Measurements from ENCODE around the gene ADAM19.

DNA sequence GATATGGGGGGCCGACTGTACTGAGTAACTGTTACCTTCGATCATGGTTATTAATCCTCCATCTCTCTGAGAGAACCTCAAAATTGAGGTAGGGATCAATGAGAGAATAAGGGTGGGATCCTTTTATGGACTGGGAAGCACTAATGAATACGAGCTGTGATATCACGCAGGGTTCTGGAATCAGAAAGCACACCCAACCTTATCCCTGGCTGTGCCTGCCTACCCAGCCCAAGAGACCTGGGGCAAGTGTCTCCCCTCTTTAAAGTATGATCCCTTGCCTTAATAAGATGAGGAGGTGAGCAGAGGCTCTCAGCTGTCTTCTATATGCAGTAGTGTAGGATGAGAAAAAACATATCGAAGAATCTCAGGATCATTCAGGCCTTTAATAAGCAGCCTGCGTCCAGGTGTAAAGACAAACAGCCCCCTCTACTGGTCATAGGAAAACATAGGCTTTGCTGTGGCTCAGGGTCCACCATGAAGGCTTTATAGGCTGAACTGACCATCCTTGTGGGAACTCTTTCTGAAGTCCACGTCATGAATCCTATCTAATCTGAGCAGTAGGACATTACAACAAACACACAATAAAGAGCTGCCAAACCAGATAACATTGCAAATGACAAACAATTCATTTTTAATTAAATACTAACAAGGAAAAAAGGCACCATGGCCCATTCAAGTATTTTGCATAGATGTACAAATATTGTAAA, 98.7 kb downstream of the ADAM19 start:
- TF ChIP-seq, protein P1, sequence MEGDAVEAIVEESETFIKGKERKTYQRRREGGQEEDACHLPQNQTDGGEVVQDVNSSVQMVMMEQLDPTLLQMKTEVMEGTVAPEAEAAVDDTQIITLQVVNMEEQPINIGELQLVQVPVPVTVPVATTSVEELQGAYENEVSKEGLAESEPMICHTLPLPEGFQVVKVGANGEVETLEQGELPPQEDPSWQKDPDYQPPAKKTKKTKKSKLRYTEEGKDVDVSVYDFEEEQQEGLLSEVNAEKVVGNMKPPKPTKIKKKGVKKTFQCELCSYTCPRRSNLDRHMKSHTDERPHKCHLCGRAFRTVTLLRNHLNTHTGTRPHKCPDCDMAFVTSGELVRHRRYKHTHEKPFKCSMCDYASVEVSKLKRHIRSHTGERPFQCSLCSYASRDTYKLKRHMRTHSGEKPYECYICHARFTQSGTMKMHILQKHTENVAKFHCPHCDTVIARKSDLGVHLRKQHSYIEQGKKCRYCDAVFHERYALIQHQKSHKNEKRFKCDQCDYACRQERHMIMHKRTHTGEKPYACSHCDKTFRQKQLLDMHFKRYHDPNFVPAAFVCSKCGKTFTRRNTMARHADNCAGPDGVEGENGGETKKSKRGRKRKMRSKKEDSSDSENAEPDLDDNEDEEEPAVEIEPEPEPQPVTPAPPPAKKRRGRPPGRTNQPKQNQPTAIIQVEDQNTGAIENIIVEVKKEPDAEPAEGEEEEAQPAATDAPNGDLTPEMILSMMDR (IDR thresholded peaks at IDR 0.05) = peak; percentile 50 to 54 (median 50)
- no peak for TF ChIP-seq POLR2AphosphoS5 (IDR thresholded peaks at IDR 0.05; ENCODE audit: insufficient read depth in 1 of 2, low read depth in 1 of 2)
